ENCODE measurements around the gene CALHM2.

CALHM2 gene

DNA sequence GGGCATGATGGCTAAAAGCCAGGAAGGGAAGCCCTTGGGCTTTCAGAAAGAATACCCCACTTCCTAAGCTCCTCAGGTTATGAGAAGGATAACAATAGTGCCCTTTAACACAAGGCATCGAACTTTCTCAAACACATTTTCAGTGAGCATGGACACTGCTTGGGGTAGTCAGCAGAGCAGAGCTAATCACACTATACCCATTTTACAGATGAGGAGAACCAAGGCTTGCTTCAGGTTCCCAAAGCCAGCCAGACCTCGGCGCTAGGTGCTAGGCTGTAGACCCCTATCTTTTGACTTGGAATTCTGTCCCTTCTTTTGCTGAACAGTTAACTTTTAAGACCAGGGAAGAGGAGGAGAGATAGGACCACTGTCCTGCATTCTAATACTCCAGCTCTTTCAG, 43.2 kb upstream of the CALHM2 start:
- no peak for DNase-seq
- Histone ChIP-seq H3K27me3 (ENCODE audit: insufficient read depth, low read length, poor library complexity) (peaks cover 29% of the 10 kb centered on the region), H3K4me1 (ENCODE audit: insufficient read depth, low read length) (no peaks in the 10 kb centered on the region), H3K4me3 (ENCODE audit: low read depth in 1 of 2, low read length in 2 of 2) (no peak overlapping the region), H3K4me2 (ENCODE audit: insufficient read depth, low read length) (no peak overlapping the region), H3K27ac (ENCODE audit: low read length) (no peak overlapping the region), H3K9ac (ENCODE audit: low read depth, low read length) (no peak overlapping the region), H4K20me1 (ENCODE audit: insufficient read depth, low read length) (no peaks in the 10 kb centered on the region), H3K79me2 (ENCODE audit: insufficient read depth, low read length) (no peaks in the 10 kb centered on the region), H2AFZ (ENCODE audit: low read depth, low read length) (no peak overlapping the region), H3K36me3 (ENCODE audit: insufficient read depth, low read length) (no peaks in the 10 kb centered on the region), H3K9me3 (ENCODE audit: insufficient read depth, low read length, severe bottlenecking) (no peaks in the 10 kb centered on the region)
- ATAC-seq (ENCODE audit: insufficient read depth, low read depth), result no peak
- TF ChIP-seq, protein P1, sequence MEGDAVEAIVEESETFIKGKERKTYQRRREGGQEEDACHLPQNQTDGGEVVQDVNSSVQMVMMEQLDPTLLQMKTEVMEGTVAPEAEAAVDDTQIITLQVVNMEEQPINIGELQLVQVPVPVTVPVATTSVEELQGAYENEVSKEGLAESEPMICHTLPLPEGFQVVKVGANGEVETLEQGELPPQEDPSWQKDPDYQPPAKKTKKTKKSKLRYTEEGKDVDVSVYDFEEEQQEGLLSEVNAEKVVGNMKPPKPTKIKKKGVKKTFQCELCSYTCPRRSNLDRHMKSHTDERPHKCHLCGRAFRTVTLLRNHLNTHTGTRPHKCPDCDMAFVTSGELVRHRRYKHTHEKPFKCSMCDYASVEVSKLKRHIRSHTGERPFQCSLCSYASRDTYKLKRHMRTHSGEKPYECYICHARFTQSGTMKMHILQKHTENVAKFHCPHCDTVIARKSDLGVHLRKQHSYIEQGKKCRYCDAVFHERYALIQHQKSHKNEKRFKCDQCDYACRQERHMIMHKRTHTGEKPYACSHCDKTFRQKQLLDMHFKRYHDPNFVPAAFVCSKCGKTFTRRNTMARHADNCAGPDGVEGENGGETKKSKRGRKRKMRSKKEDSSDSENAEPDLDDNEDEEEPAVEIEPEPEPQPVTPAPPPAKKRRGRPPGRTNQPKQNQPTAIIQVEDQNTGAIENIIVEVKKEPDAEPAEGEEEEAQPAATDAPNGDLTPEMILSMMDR (IDR thresholded peaks at IDR 0.05; ENCODE audit: borderline replicate concordance, extremely low read depth, low read length, poor library complexity, severe bottlenecking), result no peak
- TF ChIP-seq EZH2 (IDR thresholded peaks at IDR 0.05; ENCODE audit: borderline replicate concordance, low read depth, low read length, severe bottlenecking), result no peak

DNA sequence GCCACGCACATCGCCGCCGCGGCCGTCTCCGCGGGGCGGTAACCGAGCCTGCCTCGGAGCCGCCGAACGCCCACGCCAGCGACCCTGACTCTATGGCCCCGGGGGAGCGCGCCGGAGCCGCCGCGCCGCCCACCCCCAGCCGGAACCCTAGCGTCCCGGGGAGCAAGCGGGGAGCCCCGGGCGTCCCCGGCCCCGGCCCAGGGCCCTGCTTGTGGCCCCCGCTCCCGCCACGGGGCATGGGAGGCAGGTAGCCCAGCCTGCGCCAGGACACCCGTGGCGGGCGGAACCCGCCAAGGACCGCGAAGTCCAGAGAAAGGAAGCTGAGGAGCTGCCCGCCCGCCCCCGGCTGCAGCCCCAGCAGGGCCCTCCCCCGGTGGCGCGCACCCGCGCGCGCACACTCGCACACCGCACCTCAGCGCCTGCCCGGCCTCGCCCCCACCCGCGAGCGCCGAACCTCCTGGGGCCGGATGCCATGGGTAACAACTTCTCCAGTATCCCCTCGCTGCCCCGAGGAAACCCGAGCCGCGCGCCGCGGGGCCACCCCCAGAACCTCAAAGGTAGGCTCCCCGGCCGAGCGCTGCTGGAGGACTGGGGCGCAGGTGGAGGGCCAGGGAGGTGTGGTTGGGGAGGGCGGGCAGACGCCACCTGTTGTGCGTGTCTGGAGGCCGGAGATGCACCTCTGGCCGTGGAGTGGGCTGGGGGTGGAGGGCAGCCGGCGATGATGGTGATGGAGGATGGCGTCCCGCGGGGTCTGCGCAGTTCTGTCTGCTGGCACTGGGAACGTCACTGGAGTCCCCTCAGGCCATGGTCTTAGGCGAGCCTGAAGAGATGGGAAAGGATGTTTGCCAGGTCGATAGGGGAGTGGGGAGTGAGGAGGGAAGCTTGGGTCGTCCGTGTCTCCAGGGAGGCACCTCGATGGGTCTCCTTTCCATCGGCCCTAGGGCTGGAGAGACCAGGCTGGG, 42.0 kb upstream of the CALHM2 start:
- DNase-seq, result no peak
- H4K20me1 ChIP-seq (ENCODE audit: insufficient read depth, low read length), result no peaks in the 10 kb centered on the region
- no peaks in the 10 kb centered on the region for H3K79me2 ChIP-seq (ENCODE audit: insufficient read depth, low read length)
- no peak overlapping the region for H2AFZ ChIP-seq (ENCODE audit: low read depth, low read length)
- no peak overlapping the region for H3K4me2 ChIP-seq (ENCODE audit: insufficient read depth, low read length)
- H3K27ac ChIP-seq (ENCODE audit: low read length), result no peak overlapping the region
- no peak for TF ChIP-seq EZH2 (IDR thresholded peaks at IDR 0.05; ENCODE audit: borderline replicate concordance, low read depth, low read length, severe bottlenecking)
- TF ChIP-seq, protein P1 (IDR thresholded peaks at IDR 0.05; ENCODE audit: borderline replicate concordance, extremely low read depth, low read length, poor library complexity, severe bottlenecking), result no peak
- no peaks in the 10 kb centered on the region for H3K36me3 ChIP-seq (ENCODE audit: insufficient read depth, low read length)
- H3K9ac ChIP-seq (ENCODE audit: low read depth, low read length), result no peak overlapping the region
- ATAC-seq (ENCODE audit: insufficient read depth, low read depth), result no peak
- no peaks in the 10 kb centered on the region for H3K9me3 ChIP-seq (ENCODE audit: insufficient read depth, low read length, severe bottlenecking)
- no peak overlapping the region for H3K4me3 ChIP-seq (ENCODE audit: low read depth in 1 of 2, low read length in 2 of 2)
- peaks cover 20% of the 10 kb centered on the region for H3K27me3 ChIP-seq (ENCODE audit: insufficient read depth, low read length, poor library complexity)
- H3K4me1 ChIP-seq (ENCODE audit: insufficient read depth, low read length), result no peaks in the 10 kb centered on the region

DNA sequence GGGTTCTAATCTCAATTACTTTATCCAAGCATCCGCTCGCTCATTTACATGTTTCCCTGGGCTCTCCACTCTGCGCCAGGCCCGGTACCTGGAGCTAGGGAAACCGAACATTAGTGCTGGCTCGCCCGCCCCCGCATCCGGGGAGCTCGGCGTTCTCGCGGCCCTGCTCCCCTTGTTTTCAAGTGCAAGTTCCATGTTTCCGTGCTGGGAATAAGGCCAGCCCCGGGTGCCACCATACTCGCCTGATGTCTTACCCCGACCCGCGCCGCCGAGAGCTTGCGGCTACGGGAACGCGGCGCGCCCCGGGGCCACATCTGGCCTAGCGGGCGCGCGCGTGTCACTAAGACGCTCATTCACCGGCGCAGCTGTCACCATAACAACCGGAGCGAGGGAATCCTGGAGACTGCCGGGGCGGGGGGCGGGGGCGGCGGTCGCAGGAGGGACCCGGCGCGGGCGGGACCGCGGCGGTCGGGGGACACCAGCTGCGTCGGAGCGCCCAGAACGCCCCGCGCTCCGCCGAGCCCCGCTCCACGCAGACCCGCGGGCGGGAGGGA, 41.3 kb upstream of the CALHM2 start, which contains the start of gene NEURL1:
TSS of gene NEURL1 (plus strand) at position 344 of the 554 bp plus-strand sequence. CDS start 683 bp downstream, outside the sequence.
- no peak within 1 kb of the TSS for H3K9ac ChIP-seq (ENCODE audit: low read depth, low read length)
- no peak within 1 kb of the TSS for H2AFZ ChIP-seq (ENCODE audit: low read depth, low read length)
- H3K4me3 ChIP-seq (ENCODE audit: low read depth in 1 of 2, low read length in 2 of 2), result no peak within 1 kb of the TSS
- no peaks in the 10 kb centered on the region for H3K4me1 ChIP-seq (ENCODE audit: insufficient read depth, low read length)
- H4K20me1 ChIP-seq (ENCODE audit: insufficient read depth, low read length), result no peaks in the 10 kb centered on the region
- H3K36me3 ChIP-seq (ENCODE audit: insufficient read depth, low read length), result no peaks in the 10 kb centered on the region
- no peak within 1 kb of the TSS for H3K27ac ChIP-seq (ENCODE audit: low read length)
- TF ChIP-seq, protein P1 (IDR thresholded peaks at IDR 0.05; ENCODE audit: borderline replicate concordance, extremely low read depth, low read length, poor library complexity, severe bottlenecking), result no peak
- no peak for TF ChIP-seq EZH2 (IDR thresholded peaks at IDR 0.05; ENCODE audit: borderline replicate concordance, low read depth, low read length, severe bottlenecking)
- H3K27me3 ChIP-seq (ENCODE audit: insufficient read depth, low read length, poor library complexity), result peaks cover 17% of the 10 kb centered on the region
- no peak for DNase-seq
- no peaks in the 10 kb centered on the region for H3K79me2 ChIP-seq (ENCODE audit: insufficient read depth, low read length)
- H3K9me3 ChIP-seq (ENCODE audit: insufficient read depth, low read length, severe bottlenecking), result no peaks in the 10 kb centered on the region
- no peak within 1 kb of the TSS for H3K4me2 ChIP-seq (ENCODE audit: insufficient read depth, low read length)
- ATAC-seq (ENCODE audit: insufficient read depth, low read depth), result no peak
